Endometrium (tissue), 2 donors: ENCODE data around the gene PHETA1.

Source experiments
- FAIRE-seq: peaks from 2 replicates; lab custom pipeline; 2012; peaks lifted over from hg19 to GRCh38; lab: Jason Lieb, UNC
- donor health status: control.
- donor health status: control.

Gene PHETA1

GRCh38 chr12:111368291-111368787, 556 bp downstream of the PHETA1 start:
- no peak for FAIRE-seq

GRCh38 chr12:111367661-111368221, 1.2 kb downstream of the PHETA1 start:
- no peak for FAIRE-seq

GRCh38 chr12:111366583-111366982, 2.3 kb downstream of the PHETA1 start:
- no peak for FAIRE-seq

GRCh38 chr12:111366075-111366474, 2.8 kb downstream of the PHETA1 start:
- FAIRE-seq: no peak

- no peak for FAIRE-seq
Observed at GRCh38 chr12:111363578-111363977, 5.3 kb downstream of the PHETA1 start.

- FAIRE-seq: no peak
Observed at GRCh38 chr12:111362687-111363475, 6.0 kb downstream of the PHETA1 start.

- FAIRE-seq: no peak
Observed at GRCh38 chr12:111361717-111362576, 6.9 kb downstream of the PHETA1 start.

GRCh38 chr12:111361073-111361716, 7.7 kb downstream of the PHETA1 start:
- FAIRE-seq: no peak

GRCh38 chr12:111360325-111360930, 8.5 kb downstream of the PHETA1 start:
- no peak for FAIRE-seq

GRCh38 chr12:111359914-111360276, 9.0 kb downstream of the PHETA1 start:
- no peak for FAIRE-seq

- no peak for FAIRE-seq
Observed at GRCh38 chr12:111359231-111359913, 9.5 kb downstream of the PHETA1 start.

- no peak for FAIRE-seq
Observed at GRCh38 chr12:111355201-111355925, 13.5 kb downstream of the PHETA1 start.

- FAIRE-seq: no peak
Observed at GRCh38 chr12:111354511-111354910, 14.4 kb downstream of the PHETA1 start.

- FAIRE-seq: no peak
Observed at GRCh38 chr12:111353603-111354295, 15.1 kb downstream of the PHETA1 start.

GRCh38 chr12:111353026-111353425, 15.9 kb downstream of the PHETA1 start:
- no peak for FAIRE-seq

- FAIRE-seq: no peak
Observed at GRCh38 chr12:111352296-111352993, 16.4 kb downstream of the PHETA1 start.

GRCh38 chr12:111351026-111351425, 17.9 kb downstream of the PHETA1 start:
- FAIRE-seq: no peak

GRCh38 chr12:111349748-111350520, 19.0 kb downstream of the PHETA1 start:
- no peak for FAIRE-seq
